NCI-H2227 (cell line): ENCODE measurements around the gene IL1RAPL1.

Experiments
- DNase-seq: peaks from one replicate; lab custom pipeline; 2025; ENCODE audit not compliant: unreplicated experiment; lab: John Stamatoyannopoulos, UW

Gene IL1RAPL1

GRCh38 chrX:29617276-29617675 lies 1030.0 kb downstream of the IL1RAPL1 start:
- no peak for DNase-seq

DNA sequence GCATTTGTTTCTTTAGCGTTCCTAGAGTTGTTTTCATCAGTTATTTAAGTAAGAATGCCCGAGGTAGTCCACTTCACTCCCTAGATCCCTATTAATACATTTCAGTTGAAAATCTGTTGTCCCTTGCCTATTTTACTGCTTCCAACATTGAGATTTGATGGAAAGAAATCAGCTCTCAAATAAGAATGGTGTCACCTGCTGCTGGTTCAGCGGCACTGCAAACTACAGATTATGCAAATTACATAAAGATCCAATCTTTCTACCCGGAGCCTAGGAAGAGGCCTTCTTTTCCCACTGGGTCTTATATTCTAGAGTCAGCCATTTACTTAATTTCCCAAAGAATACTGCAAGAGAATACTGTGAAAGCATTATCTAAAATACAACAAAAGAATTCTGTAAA lies 1030.5 kb downstream of the IL1RAPL1 start:
- DNase-seq: no peak

- no peak for DNase-seq
Measured at GRCh38 chrX:29627833-29628232, 1040.6 kb downstream of the IL1RAPL1 start.

GRCh38 chrX:29634516-29634915 lies 1047.3 kb downstream of the IL1RAPL1 start:
- no peak for DNase-seq

DNA sequence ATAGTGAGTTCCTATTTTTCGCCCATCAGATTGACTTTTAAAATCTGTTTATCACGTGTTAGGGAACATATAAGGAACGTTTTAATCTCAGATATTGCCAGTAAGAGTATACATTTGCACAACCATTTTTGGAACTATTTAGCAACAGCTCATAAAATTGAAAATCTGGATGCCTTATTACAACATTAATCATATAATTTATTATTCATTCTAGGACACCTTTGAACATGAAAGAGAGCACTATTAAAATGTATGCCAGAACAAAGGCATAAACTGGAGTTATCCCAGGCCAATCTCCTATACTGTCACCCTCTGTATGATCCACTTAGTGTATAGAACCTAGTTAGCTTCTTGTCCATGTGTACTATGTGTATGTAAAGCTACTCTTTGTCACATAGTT lies 1049.1 kb downstream of the IL1RAPL1 start:
- DNase-seq: no peak

DNA sequence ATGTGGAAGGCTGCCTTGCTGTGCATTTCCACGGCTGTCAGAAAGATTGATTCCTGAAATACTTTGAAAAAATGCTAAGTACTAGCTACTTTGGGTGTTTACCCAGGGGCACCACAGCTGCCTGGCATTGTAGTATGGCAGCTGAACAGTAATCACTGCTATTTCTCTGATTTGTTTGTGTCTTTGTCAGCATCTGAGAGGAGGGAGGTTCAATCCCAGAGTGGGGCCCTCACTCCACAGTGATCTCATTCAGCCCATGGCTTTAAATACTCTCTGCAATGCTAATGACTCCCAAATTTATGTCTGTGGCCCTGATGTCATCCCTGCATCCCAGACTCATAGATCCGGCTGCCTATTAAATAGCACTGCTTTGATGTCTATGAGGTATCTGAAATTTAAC lies 1052.9 kb downstream of the IL1RAPL1 start:
- DNase-seq: no peak

- no peak for DNase-seq
Measured at GRCh38 chrX:29641461-29641860, 1054.2 kb downstream of the IL1RAPL1 start.

GRCh38 chrX:29643181-29643580 lies 1055.9 kb downstream of the IL1RAPL1 start:
- DNase-seq: no peak

GRCh38 chrX:29648161-29648560 lies 1060.9 kb downstream of the IL1RAPL1 start:
- DNase-seq: no peak

GRCh38 chrX:29652484-29652883 lies 1065.2 kb downstream of the IL1RAPL1 start:
- DNase-seq: no peak

DNA sequence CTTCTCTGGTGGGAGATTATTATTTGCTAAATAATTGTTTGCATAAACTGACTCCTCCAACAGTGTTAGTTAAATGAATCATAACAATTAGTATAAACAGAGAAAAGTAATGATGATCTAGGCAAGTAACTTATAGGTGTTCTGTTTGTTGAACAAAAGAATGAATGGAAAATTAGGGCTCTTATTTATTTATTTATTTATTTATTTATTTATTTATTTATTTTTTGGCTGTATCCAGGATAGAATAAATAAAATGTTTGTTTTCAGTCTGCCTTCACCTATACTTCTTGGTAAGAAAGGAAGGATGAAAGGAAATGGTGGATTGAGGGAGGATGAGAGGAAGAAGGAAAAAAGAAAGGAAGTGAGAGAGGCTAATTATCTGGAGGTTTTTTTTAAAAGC lies 1066.5 kb downstream of the IL1RAPL1 start:
- DNase-seq: no peak

GRCh38 chrX:29659911-29660310 lies 1072.7 kb downstream of the IL1RAPL1 start:
- DNase-seq: no peak

DNA sequence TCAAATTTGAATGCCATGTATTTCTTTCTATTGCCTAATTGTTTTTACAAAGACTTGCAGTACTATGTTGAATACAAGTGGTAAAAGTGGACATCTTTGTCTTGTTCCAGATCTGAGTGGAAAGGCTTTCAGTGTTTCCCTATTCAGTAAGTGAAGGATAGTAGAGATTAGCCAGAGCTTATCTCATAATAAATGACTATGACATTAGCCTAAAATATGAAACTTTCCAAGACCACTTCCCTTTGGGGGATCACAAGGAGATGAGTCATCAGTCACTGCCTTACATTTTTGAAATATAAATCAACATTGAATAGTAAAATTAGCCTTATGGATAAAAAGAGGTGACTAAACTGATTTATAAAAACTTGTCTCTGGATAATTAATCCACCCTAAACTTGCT lies 1074.0 kb downstream of the IL1RAPL1 start:
- DNase-seq: no peak

DNA sequence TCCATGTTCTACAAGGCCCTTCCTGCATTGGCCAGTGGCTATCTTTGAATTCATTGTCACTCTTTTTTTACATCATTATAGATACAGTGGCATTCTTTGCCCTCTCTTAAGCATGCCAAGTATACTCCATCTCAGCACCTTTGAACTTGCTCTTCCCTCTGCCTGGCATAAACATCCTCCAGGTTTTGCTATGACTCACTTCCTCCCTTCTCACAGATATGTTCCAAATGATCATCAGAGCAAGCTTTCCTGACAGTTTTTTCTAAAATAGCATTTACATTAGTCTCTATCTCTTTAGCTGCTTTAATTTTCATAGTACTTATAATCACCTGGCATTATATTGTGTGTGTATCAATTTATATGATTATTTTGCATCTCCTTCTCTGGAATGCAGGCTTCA lies 1074.9 kb downstream of the IL1RAPL1 start:
- no peak for DNase-seq

- DNase-seq: no peak
Measured at GRCh38 chrX:29662759-29663503, 1075.7 kb downstream of the IL1RAPL1 start.

DNA sequence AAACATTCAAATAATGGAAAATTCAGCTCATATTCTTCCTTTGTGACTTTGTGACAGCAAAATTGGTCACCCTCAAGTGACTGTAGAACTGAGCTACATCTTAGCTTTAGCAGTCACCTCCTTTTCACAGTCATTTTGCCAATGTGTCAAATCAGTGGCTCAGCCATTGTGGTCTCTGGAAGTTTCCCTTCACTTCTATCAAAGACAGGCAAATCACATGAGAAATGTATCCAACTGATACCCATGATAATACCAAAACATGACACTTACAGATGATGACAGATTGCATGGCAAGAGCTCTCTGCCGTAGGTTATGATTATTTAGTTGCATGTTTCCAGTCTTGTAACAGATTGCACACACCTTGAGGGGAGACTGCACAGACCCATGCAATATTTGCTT lies 1078.3 kb downstream of the IL1RAPL1 start:
- DNase-seq: no peak

GRCh38 chrX:29666366-29666765 lies 1079.1 kb downstream of the IL1RAPL1 start:
- DNase-seq: no peak

DNA sequence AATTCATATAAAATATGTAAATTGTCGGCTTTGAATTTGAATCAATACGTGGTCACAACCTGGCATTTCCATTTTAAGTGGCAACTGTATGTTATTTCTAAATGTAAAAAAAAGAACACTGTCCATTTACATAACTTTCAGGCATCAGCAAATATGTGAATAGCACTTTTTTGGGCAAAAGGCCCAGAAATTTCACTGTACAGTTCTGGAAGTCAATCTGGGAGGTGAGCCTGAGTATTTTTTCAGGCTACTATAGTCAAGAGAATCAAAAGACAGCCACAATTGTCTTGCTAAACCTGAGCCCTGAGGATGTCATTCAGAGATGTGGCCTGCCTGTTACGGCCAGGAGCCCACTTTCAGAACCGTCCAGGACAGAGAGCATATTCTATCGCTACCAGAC lies 1084.2 kb downstream of the IL1RAPL1 start:
- DNase-seq: no peak

DNA sequence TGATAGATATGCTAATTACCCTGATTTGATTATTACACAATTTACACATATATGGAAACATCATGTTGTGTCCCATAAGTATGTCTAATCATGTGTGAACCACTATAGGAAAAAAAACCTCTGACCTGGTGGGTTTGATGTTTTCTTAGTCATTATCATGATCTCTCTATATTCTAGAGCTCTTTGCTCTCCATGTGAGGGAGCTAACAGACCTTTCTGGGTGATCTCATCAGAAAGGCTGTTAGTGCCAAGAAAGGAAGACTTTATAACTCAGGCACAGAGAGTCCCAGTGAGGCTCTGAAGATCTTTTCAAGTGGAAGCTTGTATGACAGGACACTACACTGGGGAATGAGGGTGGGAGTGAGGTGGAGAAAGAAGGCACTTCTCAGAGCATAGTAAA lies 1100.4 kb downstream of the IL1RAPL1 start:
- DNase-seq: no peak

- DNase-seq: no peak
Measured at GRCh38 chrX:29690061-29690460, 1102.8 kb downstream of the IL1RAPL1 start.

GRCh38 chrX:29691044-29691443 lies 1103.8 kb downstream of the IL1RAPL1 start:
- DNase-seq: no peak

GRCh38 chrX:29693912-29694311 lies 1106.7 kb downstream of the IL1RAPL1 start:
- no peak for DNase-seq

DNA sequence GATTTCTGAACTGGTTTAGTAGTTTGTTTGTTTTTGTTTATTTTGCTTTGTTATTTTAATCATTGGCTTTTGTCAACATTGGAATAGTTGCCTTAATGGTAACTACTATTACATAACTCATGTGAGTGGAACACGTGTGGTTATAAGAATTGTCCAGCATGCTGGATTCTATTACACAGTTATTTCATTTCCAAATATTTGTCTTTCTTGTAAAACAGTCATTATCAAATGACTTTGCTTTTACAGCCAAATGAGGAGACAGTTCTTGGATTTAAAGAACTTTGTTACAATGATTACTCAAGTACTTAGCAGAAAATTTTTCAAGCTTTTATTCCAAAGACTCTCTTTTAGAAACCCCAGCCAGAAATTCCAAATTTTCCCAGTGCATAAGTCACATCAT lies 1112.0 kb downstream of the IL1RAPL1 start:
- no peak for DNase-seq
